ENCODE data around the gene AFM.
"Not testable (repeated sequence)": the region's sequence is repeated elsewhere in the genome, so short reads cannot be mapped to it uniquely, and the experiment has no call there.

Gene AFM

GRCh38 chr4:73507541-73507940, 26.0 kb downstream of the AFM start:
- DNase-seq = no peak

GRCh38 chr4:73508651-73509050, 27.1 kb downstream of the AFM start:
- no peak for DNase-seq

- no peak for DNase-seq
Observed at GRCh38 chr4:73518340-73518739, 36.8 kb downstream of the AFM start.

GRCh38 chr4:73520821-73521220, 39.3 kb downstream of the AFM start:
- no peak for DNase-seq

- DNase-seq = no peak
Observed at GRCh38 chr4:73523126-73523525, 41.6 kb downstream of the AFM start.

- no peak for DNase-seq
Observed at GRCh38 chr4:73525611-73526010, 44.1 kb downstream of the AFM start.

GRCh38 chr4:73527196-73527595, 45.7 kb downstream of the AFM start:
- DNase-seq = no peak

- no peak for DNase-seq
Observed at GRCh38 chr4:73528171-73528570, 46.6 kb downstream of the AFM start.

- DNase-seq = no peak
Observed at GRCh38 chr4:73533515-73534422, 52.2 kb downstream of the AFM start.

GRCh38 chr4:73538162-73538561, 56.6 kb downstream of the AFM start:
- DNase-seq = no peak

GRCh38 chr4:73539386-73539785, 57.8 kb downstream of the AFM start:
- DNase-seq = no peak

- DNase-seq = no peak
Observed at GRCh38 chr4:73540826-73541225, 59.3 kb downstream of the AFM start.

- DNase-seq = no peak
Observed at GRCh38 chr4:73541251-73541650, 59.7 kb downstream of the AFM start.

- DNase-seq = no peak
Observed at GRCh38 chr4:73544620-73545019, 63.1 kb downstream of the AFM start.

- not testable (repeated sequence) for DNase-seq
Observed at GRCh38 chr4:73550865-73551264, 69.3 kb downstream of the AFM start.
